ENCODE measurements around the gene ATF3. TPM values are rescaled to one million over a fixed set of nuclear protein-coding genes. Genes with fewer than 3 reads are reported as not detected.

The ATF3 gene
- total RNA-seq, 2 experiments from 2014 or later, result 35.4 to 41.3 TPM

DNA sequence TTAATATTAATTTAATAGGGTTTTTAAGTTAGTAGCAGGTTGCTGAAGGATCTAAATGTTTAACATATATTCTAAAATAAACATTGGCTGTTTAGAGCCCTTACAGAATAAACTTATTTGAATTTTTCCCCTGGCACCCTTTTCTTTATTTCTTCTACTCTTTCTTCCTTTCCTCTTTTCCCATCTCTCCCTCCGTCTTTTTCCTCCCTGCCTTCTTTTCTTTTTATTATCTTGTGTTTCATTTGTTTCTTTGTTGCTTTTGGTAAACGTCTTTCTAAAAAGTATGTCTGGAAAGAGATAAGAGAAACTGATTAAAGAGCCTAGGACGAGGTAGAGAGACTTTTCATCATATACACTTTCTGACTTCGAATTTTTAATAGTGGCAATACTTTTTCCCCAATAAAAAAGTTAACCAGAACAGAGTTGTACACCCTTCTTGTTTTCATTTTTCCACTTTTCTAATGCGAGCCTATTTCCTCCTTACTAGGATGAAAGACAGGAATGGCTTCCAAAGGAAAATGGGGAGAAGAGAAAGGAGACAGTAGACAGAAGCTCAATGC lies 39.5 kb upstream of the ATF3 start:
- H3K4me1 Mint-ChIP-seq (ENCODE audit: low read depth), result peaks cover 39% of the 10 kb centered on the region
- H3K9me3 Mint-ChIP-seq, result no peaks in the 10 kb centered on the region
- H3K4me3 Mint-ChIP-seq, result no peak overlapping the region
- no peak for TF ChIP-seq CTCF (IDR thresholded peaks at IDR 0.05)
- no peak for DNase-seq
- no peaks in the 10 kb centered on the region for H3K27me3 Mint-ChIP-seq
- H3K36me3 Mint-ChIP-seq (ENCODE audit: low read depth), result no peaks in the 10 kb centered on the region
- ATAC-seq, result no peak
- no peak overlapping the region for H3K27ac Mint-ChIP-seq
- intact Hi-C loops (cut with micrococcal nuclease), result no loop called here
- CTCF ChIA-PET, result no interaction called here
- POLR2A ChIA-PET, result interaction anchor here (1.8 kb wide), 1 partner anchor 11 kb away, joined by 5 read pairs; no protein-coding TSS in a partner anchor

- intact Hi-C loops (cut with micrococcal nuclease), result no loop called here
- Mint-ChIP-seq H3K27ac (no peak overlapping the region), H3K36me3 (ENCODE audit: low read depth) (no peaks in the 10 kb centered on the region), H3K4me1 (ENCODE audit: low read depth) (no peaks in the 10 kb centered on the region), H3K27me3 (peaks cover 8% of the 10 kb centered on the region), H3K9me3 (no peaks in the 10 kb centered on the region), H3K4me3 (no peak overlapping the region)
- ChIA-PET CTCF (no interaction called here), POLR2A (interaction anchor here (1.1 kb wide), 1 partner anchor 33 kb away, joined by 3 read pairs; the partner anchor contains the start of gene ATF3)
- ATAC-seq, result no peak
- no peak for DNase-seq
- TF ChIP-seq CTCF (IDR thresholded peaks at IDR 0.05), result no peak
These were observed 33.8 kb upstream of the ATF3 start for GRCh38 chr1:212574732-212575131.

DNA sequence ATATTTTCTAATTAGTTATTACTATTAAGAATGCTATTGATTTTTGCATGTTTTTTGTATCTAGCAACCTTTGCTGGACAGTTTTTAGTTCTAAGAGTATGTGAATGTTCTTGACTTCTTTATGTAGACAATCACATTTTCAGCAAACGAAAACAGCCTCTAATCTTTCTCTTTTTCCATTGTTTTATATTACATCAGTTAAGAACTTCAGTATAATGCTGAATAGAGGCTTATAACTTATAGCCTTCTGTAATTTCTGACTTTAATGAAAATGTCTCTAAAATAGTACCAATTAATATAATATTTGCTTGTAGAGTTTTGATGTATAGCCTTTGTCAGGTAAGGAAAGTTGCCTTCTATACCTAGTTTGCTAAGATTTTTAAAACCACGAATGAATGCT lies 33.2 kb upstream of the ATF3 start:
- no peak overlapping the region for H3K4me3 Mint-ChIP-seq
- H3K4me1 Mint-ChIP-seq (ENCODE audit: low read depth), result no peaks in the 10 kb centered on the region
- intact Hi-C loops (cut with micrococcal nuclease), result no loop called here
- no peak for DNase-seq
- ATAC-seq, result no peak
- peaks cover 8% of the 10 kb centered on the region for H3K27me3 Mint-ChIP-seq
- ChIA-PET POLR2A (interaction anchor here (1.1 kb wide), 1 partner anchor 33 kb away, joined by 3 read pairs; the partner anchor contains the start of gene ATF3), CTCF (no interaction called here)
- TF ChIP-seq CTCF (IDR thresholded peaks at IDR 0.05), result no peak
- no peaks in the 10 kb centered on the region for H3K9me3 Mint-ChIP-seq
- no peak overlapping the region for H3K27ac Mint-ChIP-seq
- H3K36me3 Mint-ChIP-seq (ENCODE audit: low read depth), result no peaks in the 10 kb centered on the region

- ChIA-PET POLR2A (no interaction called here), CTCF (interaction anchor here (1.0 kb wide), 1 partner anchor 9 kb away, joined by 3 read pairs; no protein-coding TSS in a partner anchor)
- intact Hi-C loops (cut with micrococcal nuclease), result no loop called here
- Mint-ChIP-seq H3K4me3 (no peak overlapping the region), H3K27me3 (peaks cover 11% of the 10 kb centered on the region), H3K9me3 (no peaks in the 10 kb centered on the region), H3K36me3 (ENCODE audit: low read depth) (no peaks in the 10 kb centered on the region), H3K27ac (no peak overlapping the region), H3K4me1 (ENCODE audit: low read depth) (no peaks in the 10 kb centered on the region)
- no peak for ATAC-seq
- no peak for TF ChIP-seq CTCF (IDR thresholded peaks at IDR 0.05)
- no peak for DNase-seq
These were observed 30.5 kb upstream of the ATF3 start for GRCh38 chr1:212578041-212578440.

GRCh38 chr1:212581034-212581433 lies 27.5 kb upstream of the ATF3 start:
- Mint-ChIP-seq H3K27ac (no peak overlapping the region), H3K4me3 (no peak overlapping the region), H3K27me3 (peaks cover 15% of the 10 kb centered on the region), H3K4me1 (ENCODE audit: low read depth) (no peaks in the 10 kb centered on the region), H3K36me3 (ENCODE audit: low read depth) (no peaks in the 10 kb centered on the region), H3K9me3 (no peaks in the 10 kb centered on the region)
- intact Hi-C loops (cut with micrococcal nuclease), result no loop called here
- TF ChIP-seq CTCF (IDR thresholded peaks at IDR 0.05), result no peak
- DNase-seq (no peak), ATAC-seq (no peak)
- ChIA-PET CTCF (interaction anchor here (1.1 kb wide), 1 partner anchor 125 kb away, joined by 3 read pairs; no protein-coding TSS in a partner anchor), POLR2A (no interaction called here)

Data from activated CD8-positive, alpha-beta T cell treated with anti-CD3 and anti-CD28 coated beads for 36 hours (primary cell).